CD8-positive, alpha-beta memory T cell (primary cell): Measurements from ENCODE around the gene DOCK2. TPM values are rescaled to one million over a fixed set of nuclear protein-coding genes. Genes with fewer than 3 reads are reported as not detected.
A peak's percentile ranks its signal among the peaks of the same experiment; 100 is the strongest.

ENCODE experiments used
- CTCF ChIA-PET: fragments of 350-600 bp; sonication (Branson Sonifier 250); formaldehyde crosslinking; loops from one replicate; lab custom pipeline; 2021; ENCODE audit warnings: antibody characterized with exemption; lab: Charles Lee
- POLR2A ChIA-PET: fragments of 350-600 bp; sonication (Branson Sonifier 250); formaldehyde crosslinking; loops from one replicate; lab custom pipeline; 2021; ENCODE audit warnings: antibody characterized with exemption; lab: Charles Lee
- DNase-seq, 5 donors: peaks; one replicate each; pipeline versions ENCODE4 v3.0.0 to v3.0.0-alpha.2; 2020 to 2022; ENCODE audit warnings: mixed read lengths in 1 of 5
- H3K27ac ChIP-seq: one replicate; pipeline ENCODE4 v1.7.0; 2013; ENCODE audit warnings: low read depth, mild to moderate bottlenecking, low read length, moderate library complexity
- H3K27me3 ChIP-seq: 2 replicates; pipeline ENCODE4 v1.7.0; 2013; ENCODE audit warnings: low read length, mild to moderate bottlenecking; ENCODE audit not compliant: insufficient read depth, poor library complexity, severe bottlenecking
- H3K36me3 ChIP-seq: 2 replicates; pipeline ENCODE4 v1.7.0; 2013; ENCODE audit warnings: mild to moderate bottlenecking, low read length, moderate library complexity; ENCODE audit not compliant: insufficient read depth
- H3K4me1 ChIP-seq: 2 replicates; pipeline ENCODE4 v1.7.0; 2013; ENCODE audit warnings: mild to moderate bottlenecking, low read length, moderate library complexity; ENCODE audit not compliant: insufficient read depth
- H3K4me3 ChIP-seq: 2 replicates; pipeline ENCODE4 v1.7.0; 2013; ENCODE audit warnings: mild to moderate bottlenecking, low read length
- H3K9me3 ChIP-seq: 2 replicates; pipeline ENCODE4 v1.7.0; 2013; ENCODE audit warnings: mild to moderate bottlenecking, low read length
- H3K27ac Mint-ChIP-seq, 8 donors: one replicate each; pipeline ENCODE4 v1.8.0; 2020 to 2021; ENCODE audit warnings: mixed read lengths in 8 of 8, mild to moderate bottlenecking in 6 of 8, inconsistent platforms in 3 of 8, moderate library complexity in 3 of 8
- H3K27me3 Mint-ChIP-seq, 2 donors: one replicate each; pipeline ENCODE4 v1.8.0; 2020 to 2021; ENCODE audit warnings: mixed read lengths in 2 of 2, mild to moderate bottlenecking in 1 of 2, moderate library complexity in 1 of 2
- H3K36me3 Mint-ChIP-seq, 3 donors: one replicate each; pipeline ENCODE4 v1.8.0; 2020 to 2021; ENCODE audit warnings: mixed read lengths in 3 of 3, inconsistent platforms in 1 of 3, mild to moderate bottlenecking in 1 of 3
- H3K4me1 Mint-ChIP-seq, 3 donors: one replicate each; pipeline ENCODE4 v1.8.0; 2020 to 2021; ENCODE audit warnings: mixed read lengths in 3 of 3, inconsistent platforms in 1 of 3, mild to moderate bottlenecking in 1 of 3
- H3K4me3 Mint-ChIP-seq, 7 donors: one replicate each; pipeline ENCODE4 v1.8.0; 2020 to 2021; ENCODE audit warnings: mixed read lengths in 7 of 7, mild to moderate bottlenecking in 6 of 7, moderate library complexity in 4 of 7, inconsistent platforms in 2 of 7
- H3K9me3 Mint-ChIP-seq, 5 donors: one replicate each; pipeline ENCODE4 v1.8.0; 2020 to 2022; ENCODE audit warnings: mixed read lengths in 5 of 5, mild to moderate bottlenecking in 3 of 5, moderate library complexity in 2 of 5, inconsistent platforms in 1 of 5
- polyA plus RNA-seq: library from polyadenylated mRNA; unstranded; fragments of 300-500 nt; fragmentation: Illumina TruSeq; gene quantifications from one replicate; pipeline ENCODE4 v1.2.3, GENCODE V29; 2021
- total RNA-seq, 2 experiments: library from RNA; stranded (reverse); gene quantifications; one replicate each; pipeline ENCODE4 v1.2.3, GENCODE V29; 2021

Gene DOCK2
- total and polyA plus RNA-seq, 3 experiments from 2014 or later: 102 to 157 (median 155) TPM

GRCh38 chr5:169710675-169711074 is 73.6 kb downstream of the DOCK2 start:
- Histone ChIP-seq H3K9me3 (no peaks in the 10 kb centered on the region), H3K36me3 (peaks cover 68% of the 10 kb centered on the region), H3K27ac (no peak overlapping the region), H3K27me3 (no peaks in the 10 kb centered on the region), H3K4me1 (no peaks in the 10 kb centered on the region), H3K4me3 (no peak overlapping the region)
- ChIA-PET POLR2A (no interaction called here), CTCF (no interaction called here)
- H3K4me1 Mint-ChIP-seq: peaks cover 0 to 2% (median 1%) of the 10 kb centered on the region in 3 donors
- H3K9me3 Mint-ChIP-seq: no peaks in the 10 kb centered on the region
- no peak overlapping the region for H3K27ac Mint-ChIP-seq
- H3K4me3 Mint-ChIP-seq: no peak overlapping the region
- H3K36me3 Mint-ChIP-seq: peaks cover 23 to 98% (median 41%) of the 10 kb centered on the region in 3 donors
- H3K27me3 Mint-ChIP-seq: no peaks in the 10 kb centered on the region
- no peak for DNase-seq

GRCh38 chr5:169711551-169712225 is 74.6 kb downstream of the DOCK2 start:
- H3K4me3 ChIP-seq: no peak overlapping the region
- peaks cover 27 to 98% (median 47%) of the 10 kb centered on the region in 3 donors for H3K36me3 Mint-ChIP-seq
- DNase-seq: no peak
- no peaks in the 10 kb centered on the region for H3K4me1 ChIP-seq
- no peaks in the 10 kb centered on the region for H3K9me3 ChIP-seq
- no peaks in the 10 kb centered on the region for H3K27me3 Mint-ChIP-seq
- H3K27me3 ChIP-seq: no peaks in the 10 kb centered on the region
- ChIA-PET CTCF (interaction anchor here (1.0 kb wide), 1 partner anchor 15 kb away, joined by 3 read pairs; no protein-coding TSS in a partner anchor), POLR2A (no interaction called here)
- H3K4me3 Mint-ChIP-seq: no peak overlapping the region
- peak overlapping the region in 1 of 8 donors; percentile 39 for H3K27ac Mint-ChIP-seq
- peaks cover 68% of the 10 kb centered on the region for H3K36me3 ChIP-seq
- no peaks in the 10 kb centered on the region for H3K9me3 Mint-ChIP-seq
- H3K4me1 Mint-ChIP-seq: peaks cover 0 to 5% (median 1%) of the 10 kb centered on the region in 3 donors
- no peak overlapping the region for H3K27ac ChIP-seq

GRCh38 chr5:169712428-169712827 is 75.4 kb downstream of the DOCK2 start:
- peaks cover 32 to 98% (median 50%) of the 10 kb centered on the region in 3 donors for H3K36me3 Mint-ChIP-seq
- ChIA-PET POLR2A (no interaction called here), CTCF (interaction anchor here (1.0 kb wide), 1 partner anchor 16 kb away, joined by 3 read pairs; no protein-coding TSS in a partner anchor)
- H3K9me3 ChIP-seq: no peaks in the 10 kb centered on the region
- no peaks in the 10 kb centered on the region for H3K27me3 ChIP-seq
- no peak overlapping the region for H3K27ac Mint-ChIP-seq
- no peaks in the 10 kb centered on the region for H3K9me3 Mint-ChIP-seq
- H3K27ac ChIP-seq: no peak overlapping the region
- H3K4me3 Mint-ChIP-seq: no peak overlapping the region
- H3K36me3 ChIP-seq: peaks cover 71% of the 10 kb centered on the region
- H3K4me1 Mint-ChIP-seq: peaks cover 0 to 3% (median 1%) of the 10 kb centered on the region in 3 donors
- no peaks in the 10 kb centered on the region for H3K27me3 Mint-ChIP-seq
- no peak for DNase-seq
- H3K4me1 ChIP-seq: no peaks in the 10 kb centered on the region
- H3K4me3 ChIP-seq: no peak overlapping the region

GRCh38 chr5:169716287-169716686 is 79.2 kb downstream of the DOCK2 start:
- Mint-ChIP-seq H3K27ac (peak overlapping the region in 4 of 8 donors; percentile 10 to 69 (median 18)), H3K4me3 (no peak overlapping the region), H3K9me3 (peaks cover 0 to 2% (median 0%) of the 10 kb centered on the region in 5 donors), H3K4me1 (peaks cover 0 to 4% (median 2%) of the 10 kb centered on the region in 3 donors), H3K27me3 (no peaks in the 10 kb centered on the region), H3K36me3 (peaks cover 54 to 98% (median 65%) of the 10 kb centered on the region in 3 donors)
- no peaks in the 10 kb centered on the region for H3K9me3 ChIP-seq
- H3K27ac ChIP-seq: no peak overlapping the region
- DNase-seq: no peak
- ChIA-PET CTCF (no interaction called here), POLR2A (no interaction called here)
- H3K36me3 ChIP-seq: peaks cover 82% of the 10 kb centered on the region
- H3K4me3 ChIP-seq: no peak overlapping the region
- no peaks in the 10 kb centered on the region for H3K27me3 ChIP-seq
- no peaks in the 10 kb centered on the region for H3K4me1 ChIP-seq

GRCh38 chr5:169717288-169717687 is 80.2 kb downstream of the DOCK2 start:
- no peaks in the 10 kb centered on the region for H3K9me3 ChIP-seq
- H3K36me3 ChIP-seq: peaks cover 81% of the 10 kb centered on the region
- Mint-ChIP-seq H3K27me3 (no peaks in the 10 kb centered on the region), H3K4me1 (peaks cover 0 to 6% (median 2%) of the 10 kb centered on the region in 3 donors), H3K27ac (no peak overlapping the region), H3K9me3 (peaks cover 0 to 2% (median 0%) of the 10 kb centered on the region in 5 donors), H3K4me3 (no peak overlapping the region), H3K36me3 (peaks cover 56 to 98% (median 64%) of the 10 kb centered on the region in 3 donors)
- CTCF ChIA-PET: interaction anchor here (0.6 kb wide), 1 partner anchor 703 kb away, joined by 3 read pairs; no protein-coding TSS in a partner anchor
- H3K4me3 ChIP-seq: no peak overlapping the region
- H3K4me1 ChIP-seq: no peaks in the 10 kb centered on the region
- no peak overlapping the region for H3K27ac ChIP-seq
- POLR2A ChIA-PET: no interaction called here
- no peak for DNase-seq
- H3K27me3 ChIP-seq: no peaks in the 10 kb centered on the region

- no peak for DNase-seq
- Histone ChIP-seq H3K9me3 (no peaks in the 10 kb centered on the region), H3K27ac (no peak overlapping the region), H3K36me3 (peaks cover 80% of the 10 kb centered on the region), H3K4me1 (no peaks in the 10 kb centered on the region), H3K27me3 (no peaks in the 10 kb centered on the region), H3K4me3 (no peak overlapping the region)
- CTCF ChIA-PET: no interaction called here
- Mint-ChIP-seq H3K4me1 (peaks cover 5 to 10% (median 8%) of the 10 kb centered on the region in 3 donors), H3K9me3 (peaks cover 0 to 2% (median 0%) of the 10 kb centered on the region in 5 donors), H3K27me3 (no peaks in the 10 kb centered on the region), H3K27ac (peak overlapping the region in 3 of 8 donors; percentile 11 to 35 (median 20)), H3K36me3 (peaks cover 57 to 98% (median 67%) of the 10 kb centered on the region in 3 donors), H3K4me3 (no peak overlapping the region)
- POLR2A ChIA-PET: interaction anchor here (0.7 kb wide), 1 partner anchor 12 kb away, joined by 4 read pairs; no protein-coding TSS in a partner anchor
These were observed 82.6 kb downstream of the DOCK2 start for GRCh38 chr5:169719360-169720314.

- Mint-ChIP-seq H3K4me3 (no peak overlapping the region), H3K36me3 (peaks cover 64 to 99% (median 65%) of the 10 kb centered on the region in 3 donors), H3K9me3 (peaks cover 0 to 3% (median 0%) of the 10 kb centered on the region in 5 donors), H3K27me3 (no peaks in the 10 kb centered on the region), H3K4me1 (peaks cover 3 to 10% (median 8%) of the 10 kb centered on the region in 3 donors), H3K27ac (peak overlapping the region in 2 of 8 donors; percentile 52 to 77)
- H3K27me3 ChIP-seq: no peaks in the 10 kb centered on the region
- no peak overlapping the region for H3K4me3 ChIP-seq
- no peak overlapping the region for H3K27ac ChIP-seq
- ChIA-PET CTCF (interaction anchor here (0.8 to 1.4 kb wide), 2 partner anchors 10 to 40 kb away, joined by 3 to 4 read pairs; no protein-coding TSS in a partner anchor), POLR2A (no interaction called here)
- H3K9me3 ChIP-seq: no peaks in the 10 kb centered on the region
- peaks cover 71% of the 10 kb centered on the region for H3K36me3 ChIP-seq
- H3K4me1 ChIP-seq: no peaks in the 10 kb centered on the region
- no peak for DNase-seq
These were observed 84.7 kb downstream of the DOCK2 start for GRCh38 chr5:169721771-169722170.
